T-helper 1 cell treated with Interleukin-12 subunit alpha and Interleukin-12 subunit beta and Interleukin-4 antibody, amounts not matched to agents 30 μg/mL and 1 μg/mL, for 36 hours (primary cell): ENCODE data around the gene PTPRM.

ENCODE experiments used
- H3K27ac Mint-ChIP-seq: one replicate; pipeline ENCODE4 v1.8.0; 2021; ENCODE audit warnings: mild to moderate bottlenecking, mixed read lengths
- H3K27me3 Mint-ChIP-seq: one replicate; pipeline ENCODE4 v1.8.0; 2021; ENCODE audit warnings: low read depth, mixed read lengths
- H3K36me3 Mint-ChIP-seq: one replicate; pipeline ENCODE4 v1.8.0; 2021; ENCODE audit warnings: low read depth, mixed read lengths
- H3K4me1 Mint-ChIP-seq: one replicate; pipeline ENCODE4 v1.8.0; 2021; ENCODE audit warnings: low read depth, mixed read lengths
- H3K4me3 Mint-ChIP-seq: one replicate; pipeline ENCODE4 v1.8.0; 2021; ENCODE audit warnings: mild to moderate bottlenecking, moderate library complexity, mixed read lengths
- H3K9me3 Mint-ChIP-seq: one replicate; pipeline ENCODE4 v1.8.0; 2021; ENCODE audit warnings: mixed read lengths

The PTPRM gene

GRCh38 chr18:7760967-7761948 is 194.1 kb downstream of the PTPRM start:
- no peaks in the 10 kb centered on the region for H3K4me1 Mint-ChIP-seq

GRCh38 chr18:7764405-7764804 is 197.3 kb downstream of the PTPRM start:
- Mint-ChIP-seq H3K27ac (no peak overlapping the region), H3K27me3 (no peaks in the 10 kb centered on the region), H3K4me3 (no peak overlapping the region), H3K36me3 (no peaks in the 10 kb centered on the region), H3K4me1 (no peaks in the 10 kb centered on the region), H3K9me3 (no peaks in the 10 kb centered on the region)

More at GRCh38 chr18:7760967-7761948, 194.1 kb downstream of the PTPRM start:
- Mint-ChIP-seq H3K4me3 (no peak overlapping the region), H3K27me3 (no peaks in the 10 kb centered on the region), H3K27ac (no peak overlapping the region), H3K36me3 (no peaks in the 10 kb centered on the region), H3K9me3 (no peaks in the 10 kb centered on the region)

GRCh38 chr18:7766346-7766745 is 199.2 kb downstream of the PTPRM start:
- H3K9me3 Mint-ChIP-seq = no peaks in the 10 kb centered on the region
- H3K4me3 Mint-ChIP-seq = no peak overlapping the region
- no peaks in the 10 kb centered on the region for H3K36me3 Mint-ChIP-seq
- H3K27me3 Mint-ChIP-seq = no peaks in the 10 kb centered on the region
- no peaks in the 10 kb centered on the region for H3K4me1 Mint-ChIP-seq
- H3K27ac Mint-ChIP-seq = no peak overlapping the region

- Mint-ChIP-seq H3K36me3 (no peaks in the 10 kb centered on the region), H3K27ac (no peak overlapping the region), H3K4me3 (no peak overlapping the region), H3K9me3 (no peaks in the 10 kb centered on the region), H3K4me1 (no peaks in the 10 kb centered on the region), H3K27me3 (no peaks in the 10 kb centered on the region)
These were observed 199.7 kb downstream of the PTPRM start for GRCh38 chr18:7766817-7767216.

- no peaks in the 10 kb centered on the region for H3K36me3 Mint-ChIP-seq
- no peaks in the 10 kb centered on the region for H3K4me1 Mint-ChIP-seq
- H3K27ac Mint-ChIP-seq = no peak overlapping the region
- H3K27me3 Mint-ChIP-seq = no peaks in the 10 kb centered on the region
- H3K4me3 Mint-ChIP-seq = no peak overlapping the region
- H3K9me3 Mint-ChIP-seq = no peaks in the 10 kb centered on the region
These were observed 203.8 kb downstream of the PTPRM start for GRCh38 chr18:7770908-7771307.

- no peaks in the 10 kb centered on the region for H3K9me3 Mint-ChIP-seq
- no peak overlapping the region for H3K27ac Mint-ChIP-seq
- H3K4me3 Mint-ChIP-seq = no peak overlapping the region
- no peaks in the 10 kb centered on the region for H3K4me1 Mint-ChIP-seq
- no peaks in the 10 kb centered on the region for H3K27me3 Mint-ChIP-seq
- H3K36me3 Mint-ChIP-seq = no peaks in the 10 kb centered on the region
These were observed 205.4 kb downstream of the PTPRM start for GRCh38 chr18:7772510-7772888.

GRCh38 chr18:7772951-7773350 is 205.8 kb downstream of the PTPRM start:
- Mint-ChIP-seq H3K4me3 (no peak overlapping the region), H3K27ac (no peak overlapping the region), H3K36me3 (no peaks in the 10 kb centered on the region), H3K27me3 (no peaks in the 10 kb centered on the region), H3K4me1 (no peaks in the 10 kb centered on the region), H3K9me3 (no peaks in the 10 kb centered on the region)

- Mint-ChIP-seq H3K27me3 (no peaks in the 10 kb centered on the region), H3K27ac (no peak overlapping the region), H3K4me3 (no peak overlapping the region), H3K36me3 (no peaks in the 10 kb centered on the region), H3K9me3 (no peaks in the 10 kb centered on the region), H3K4me1 (no peaks in the 10 kb centered on the region)
These were observed 208.0 kb downstream of the PTPRM start for GRCh38 chr18:7775128-7775527.

GRCh38 chr18:7775843-7776242 is 208.7 kb downstream of the PTPRM start:
- H3K36me3 Mint-ChIP-seq = no peaks in the 10 kb centered on the region
- no peaks in the 10 kb centered on the region for H3K4me1 Mint-ChIP-seq
- no peak overlapping the region for H3K4me3 Mint-ChIP-seq

GRCh38 chr18:7778181-7778580 is 211.1 kb downstream of the PTPRM start:
- Mint-ChIP-seq H3K27me3 (no peaks in the 10 kb centered on the region), H3K9me3 (no peaks in the 10 kb centered on the region), H3K27ac (no peak overlapping the region), H3K4me3 (no peak overlapping the region), H3K36me3 (no peaks in the 10 kb centered on the region), H3K4me1 (no peaks in the 10 kb centered on the region)

More at GRCh38 chr18:7775843-7776242, 208.7 kb downstream of the PTPRM start:
- H3K9me3 Mint-ChIP-seq = no peaks in the 10 kb centered on the region
- H3K27me3 Mint-ChIP-seq = no peaks in the 10 kb centered on the region
- H3K27ac Mint-ChIP-seq = no peak overlapping the region

- no peaks in the 10 kb centered on the region for H3K4me1 Mint-ChIP-seq
- H3K9me3 Mint-ChIP-seq = no peaks in the 10 kb centered on the region
These were observed 212.1 kb downstream of the PTPRM start for GRCh38 chr18:7779211-7779610.

GRCh38 chr18:7784171-7784570 is 217.1 kb downstream of the PTPRM start:
- H3K9me3 Mint-ChIP-seq = no peaks in the 10 kb centered on the region
- no peak overlapping the region for H3K27ac Mint-ChIP-seq
- H3K36me3 Mint-ChIP-seq = no peaks in the 10 kb centered on the region
- no peak overlapping the region for H3K4me3 Mint-ChIP-seq
- no peaks in the 10 kb centered on the region for H3K27me3 Mint-ChIP-seq
- H3K4me1 Mint-ChIP-seq = no peaks in the 10 kb centered on the region

More at GRCh38 chr18:7779211-7779610, 212.1 kb downstream of the PTPRM start:
- no peaks in the 10 kb centered on the region for H3K36me3 Mint-ChIP-seq
- H3K27me3 Mint-ChIP-seq = no peaks in the 10 kb centered on the region
- H3K27ac Mint-ChIP-seq = no peak overlapping the region
- H3K4me3 Mint-ChIP-seq = no peak overlapping the region

- Mint-ChIP-seq H3K4me1 (no peaks in the 10 kb centered on the region), H3K27me3 (no peaks in the 10 kb centered on the region), H3K27ac (no peak overlapping the region), H3K4me3 (no peak overlapping the region), H3K36me3 (no peaks in the 10 kb centered on the region), H3K9me3 (no peaks in the 10 kb centered on the region)
These were observed 219.5 kb downstream of the PTPRM start for GRCh38 chr18:7786569-7786968.

GRCh38 chr18:7787339-7787738 is 220.2 kb downstream of the PTPRM start:
- Mint-ChIP-seq H3K9me3 (no peaks in the 10 kb centered on the region), H3K36me3 (no peaks in the 10 kb centered on the region), H3K27me3 (no peaks in the 10 kb centered on the region), H3K27ac (no peak overlapping the region), H3K4me1 (no peaks in the 10 kb centered on the region), H3K4me3 (no peak overlapping the region)

- no peaks in the 10 kb centered on the region for H3K27me3 Mint-ChIP-seq
- H3K4me3 Mint-ChIP-seq = no peak overlapping the region
- H3K4me1 Mint-ChIP-seq = no peaks in the 10 kb centered on the region
- no peak overlapping the region for H3K27ac Mint-ChIP-seq
- no peaks in the 10 kb centered on the region for H3K9me3 Mint-ChIP-seq
- no peaks in the 10 kb centered on the region for H3K36me3 Mint-ChIP-seq
These were observed 222.9 kb downstream of the PTPRM start for GRCh38 chr18:7789856-7790552.
